Measurements from ENCODE around the gene CCHCR1.
"Not testable (repeated sequence)": the region's sequence is repeated elsewhere in the genome, so short reads cannot be mapped to it uniquely, and the experiment has no call there.

Gene CCHCR1

DNA sequence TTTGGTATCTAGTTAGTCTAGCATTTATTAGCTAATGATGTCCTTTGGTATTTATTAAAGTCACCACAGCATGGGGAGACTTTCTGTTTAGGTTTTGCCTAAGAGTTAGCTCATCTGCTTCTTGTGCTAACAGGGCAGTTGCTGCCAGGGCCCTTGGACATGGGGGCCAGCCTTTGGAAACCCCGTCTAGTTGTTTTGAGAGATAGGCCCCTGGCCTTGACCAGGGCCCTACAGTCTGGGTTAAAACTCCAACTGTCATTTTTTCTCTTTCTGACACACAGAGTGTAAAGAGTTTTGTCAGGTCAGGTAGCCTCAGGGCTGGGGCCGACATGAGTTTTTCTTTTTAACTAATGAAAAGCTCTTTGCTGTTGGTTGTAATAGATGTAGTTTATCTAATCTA, 25.7 kb upstream of the CCHCR1 start:
- not testable (repeated sequence) for DNase-seq (ENCODE audit: low read depth in 2 of 3, low spot score in 1 of 3)

DNA sequence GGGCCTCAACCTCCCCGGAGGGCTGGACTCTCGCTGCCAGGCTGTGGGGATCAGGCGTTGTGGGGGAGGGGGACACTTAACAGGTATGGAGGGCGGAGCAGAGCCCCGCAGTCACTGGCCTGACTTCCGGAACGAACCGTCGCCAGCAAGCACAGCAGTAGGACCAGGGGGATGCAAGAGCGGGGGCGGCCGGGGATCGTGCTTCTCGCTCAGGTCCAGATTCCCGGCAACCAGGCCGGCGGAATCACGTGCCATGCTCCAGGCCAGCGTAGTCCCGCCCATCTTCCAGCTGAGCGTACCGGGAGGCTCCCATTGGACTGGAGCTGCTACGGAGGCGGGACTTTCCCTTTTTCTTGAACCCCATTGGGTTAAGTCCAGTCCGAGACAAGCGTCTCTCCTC, 22.9 kb upstream of the CCHCR1 start:
- peak in 1 of 3 donors; percentile 72 for DNase-seq (ENCODE audit: low read depth in 2 of 3, low spot score in 1 of 3)

DNA sequence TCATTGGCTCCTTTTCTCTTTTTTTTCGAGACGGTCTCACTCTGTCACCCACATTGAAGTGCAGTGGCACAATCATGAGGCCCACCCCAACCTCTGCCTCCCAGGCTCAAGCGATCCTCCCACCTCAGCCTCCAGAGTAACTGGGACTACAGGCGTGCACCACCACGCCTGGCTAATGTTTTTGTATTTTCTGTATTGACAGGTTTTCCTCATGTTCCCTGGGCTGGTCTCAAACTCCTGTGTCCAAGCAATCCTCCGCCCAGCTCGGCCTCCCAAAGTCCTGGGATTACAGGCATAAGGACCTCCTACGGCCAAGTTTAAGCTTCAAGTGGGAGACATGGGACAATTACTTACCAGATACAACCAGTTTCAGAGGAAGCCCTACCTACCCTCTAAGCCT, 22.3 kb upstream of the CCHCR1 start:
- DNase-seq (ENCODE audit: low read depth in 2 of 3, low spot score in 1 of 3) = no peak

GRCh38 chr6:31179042-31179386, 21.4 kb upstream of the CCHCR1 start:
- no peak for DNase-seq (ENCODE audit: low read depth in 2 of 3, low spot score in 1 of 3)

- no peak for DNase-seq (ENCODE audit: low read depth in 2 of 3, low spot score in 1 of 3)
Observed at GRCh38 chr6:31178143-31179041, 20.8 kb upstream of the CCHCR1 start.

GRCh38 chr6:31175971-31176370, 18.4 kb upstream of the CCHCR1 start:
- no peak for DNase-seq (ENCODE audit: low read depth in 2 of 3, low spot score in 1 of 3)

DNA sequence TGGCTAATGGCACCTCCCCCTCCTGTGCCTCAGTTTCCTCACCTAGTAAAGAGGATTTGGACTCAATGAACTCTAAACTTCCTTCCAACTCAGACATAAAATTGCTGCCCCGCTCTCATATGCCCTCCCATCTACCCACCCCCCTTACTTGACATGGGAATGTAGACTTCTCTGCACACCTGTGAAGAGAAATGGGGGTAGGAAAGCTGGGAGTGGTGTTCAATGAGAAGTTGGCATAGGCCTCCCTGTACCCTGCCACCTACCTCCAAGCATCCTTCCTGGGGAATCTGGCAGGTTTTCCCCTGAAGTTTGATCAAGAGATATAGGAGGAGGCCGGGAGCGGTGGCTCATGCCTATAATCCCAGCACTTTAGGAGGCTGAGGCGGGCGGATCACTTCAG, 16.8 kb upstream of the CCHCR1 start:
- no peak for DNase-seq (ENCODE audit: low read depth in 2 of 3, low spot score in 1 of 3)

- DNase-seq (ENCODE audit: low read depth in 2 of 3, low spot score in 1 of 3) = no peak
Observed at GRCh38 chr6:31173406-31173805, 15.8 kb upstream of the CCHCR1 start.

- no peak for DNase-seq (ENCODE audit: low read depth in 2 of 3, low spot score in 1 of 3)
Observed at GRCh38 chr6:31172973-31173384, 15.4 kb upstream of the CCHCR1 start.

GRCh38 chr6:31171931-31172905, 14.6 kb upstream of the CCHCR1 start:
- DNase-seq (ENCODE audit: low read depth in 2 of 3, low spot score in 1 of 3) = no peak

DNA sequence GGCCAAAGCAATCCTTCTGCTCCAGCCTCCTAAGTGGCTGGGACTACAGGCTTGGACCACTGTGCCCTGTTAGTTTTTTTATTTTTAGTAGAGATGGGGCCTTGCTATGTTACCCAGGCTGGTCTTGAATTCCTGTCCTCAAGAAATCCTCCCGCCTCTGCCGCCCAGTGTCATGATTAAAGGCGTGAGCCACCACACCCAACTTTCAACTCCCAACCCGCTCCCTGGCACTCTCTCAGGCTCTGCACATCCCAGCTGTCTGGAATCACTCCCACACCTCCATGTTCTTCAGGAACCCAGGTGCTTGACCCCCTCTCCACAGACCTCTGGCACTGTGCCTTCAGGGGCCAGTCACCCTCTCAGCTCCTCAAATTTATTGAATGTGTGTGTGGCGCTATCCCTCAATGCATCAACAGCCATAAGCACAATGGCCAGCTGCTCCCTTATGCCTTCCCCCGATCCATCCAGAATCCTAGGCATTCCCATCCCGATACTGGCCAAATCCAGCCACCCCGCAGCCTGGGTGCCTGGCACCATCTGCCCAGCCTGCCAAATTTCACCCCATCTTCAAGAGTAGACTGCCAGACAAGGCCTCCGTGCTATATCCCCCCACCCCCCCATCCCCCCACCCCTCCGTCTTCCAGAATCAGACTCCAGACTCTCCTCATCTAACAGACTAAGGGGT, 13.5 kb upstream of the CCHCR1 start:
- no peak for DNase-seq (ENCODE audit: low read depth in 2 of 3, low spot score in 1 of 3)

DNA sequence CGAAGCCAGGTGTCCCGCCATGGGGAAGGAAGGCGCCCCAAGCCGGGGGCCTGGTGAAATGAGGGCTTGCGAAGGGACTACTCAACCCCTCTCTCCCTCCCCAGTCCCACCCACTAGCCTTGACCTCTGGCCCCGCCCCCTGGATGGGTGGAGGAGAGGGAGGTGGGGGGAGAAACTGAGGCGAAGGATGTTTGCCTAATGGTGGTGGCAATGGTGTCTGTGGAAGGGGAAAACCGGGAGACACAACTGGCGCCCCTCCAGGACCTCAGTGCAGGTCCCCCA, 12.9 kb upstream of the CCHCR1 start, which contains the start of gene POU5F1:
POU5F1 (minus strand) TSS at position 83 of the 282 bp plus-strand sequence; CDS start at position 21, 62 bp downstream.
- DNase-seq (ENCODE audit: low read depth in 2 of 3, low spot score in 1 of 3) = no peak

DNA sequence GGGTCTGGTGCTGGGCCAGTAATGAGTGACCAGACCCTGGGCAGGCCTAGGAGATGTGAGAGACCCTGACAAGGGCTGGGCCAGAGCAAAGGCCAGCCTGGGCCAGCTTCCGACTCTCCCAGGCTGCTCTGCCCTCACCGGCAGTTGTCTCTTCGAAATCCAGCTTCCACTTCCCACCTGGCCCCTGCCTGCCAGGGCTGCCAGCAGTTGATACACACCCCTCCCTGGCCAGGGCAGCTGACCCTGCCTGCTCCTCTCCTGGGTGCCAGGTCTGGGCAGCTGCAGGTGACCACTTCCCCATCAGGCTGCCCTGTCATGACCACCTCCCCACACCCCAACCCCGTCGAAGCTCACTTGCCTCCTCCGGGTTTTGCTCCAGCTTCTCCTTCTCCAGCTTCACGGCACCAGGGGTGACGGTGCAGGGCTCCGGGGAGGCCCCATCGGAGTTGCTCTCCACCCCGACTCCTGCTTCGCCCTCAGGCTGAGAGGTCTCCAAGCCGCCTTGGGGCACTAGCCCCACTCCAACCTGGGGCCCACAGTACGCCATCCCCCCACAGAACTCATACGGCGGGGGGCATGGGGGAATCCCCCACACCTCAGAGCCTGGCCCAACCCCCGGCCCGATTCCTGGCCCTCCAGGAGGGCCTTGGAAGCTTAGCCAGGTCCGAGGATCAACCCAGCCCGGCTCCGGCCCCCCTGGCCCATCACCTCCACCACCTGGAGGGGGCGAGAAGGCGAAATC, 12.4 kb upstream of the CCHCR1 start:
- not testable (repeated sequence) for DNase-seq (ENCODE audit: low read depth in 2 of 3, low spot score in 1 of 3)

- DNase-seq (ENCODE audit: low read depth in 2 of 3, low spot score in 1 of 3) = no peak
Observed at GRCh38 chr6:31169123-31169857, 11.7 kb upstream of the CCHCR1 start.

DNA sequence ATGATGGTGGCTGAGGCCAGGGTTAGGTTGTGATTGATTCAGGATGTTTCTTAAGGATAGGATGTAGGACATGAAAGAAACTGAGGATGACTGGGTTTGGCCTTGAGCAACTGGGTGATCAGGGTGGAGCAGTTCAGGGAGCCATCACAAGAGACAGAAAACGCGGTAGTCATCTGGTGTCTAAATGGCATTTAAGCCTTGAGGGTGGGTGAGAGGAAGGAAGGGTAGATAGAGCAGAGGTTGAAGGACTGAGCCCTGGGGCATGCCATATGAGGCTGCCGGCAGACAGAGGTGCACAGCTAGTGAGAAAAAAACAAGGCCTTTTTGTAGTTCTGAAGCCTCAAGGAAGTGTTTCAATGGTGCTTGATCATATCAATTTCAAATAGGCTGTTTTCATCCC, 11.0 kb upstream of the CCHCR1 start:
- no peak for DNase-seq (ENCODE audit: low read depth in 2 of 3, low spot score in 1 of 3)

DNA sequence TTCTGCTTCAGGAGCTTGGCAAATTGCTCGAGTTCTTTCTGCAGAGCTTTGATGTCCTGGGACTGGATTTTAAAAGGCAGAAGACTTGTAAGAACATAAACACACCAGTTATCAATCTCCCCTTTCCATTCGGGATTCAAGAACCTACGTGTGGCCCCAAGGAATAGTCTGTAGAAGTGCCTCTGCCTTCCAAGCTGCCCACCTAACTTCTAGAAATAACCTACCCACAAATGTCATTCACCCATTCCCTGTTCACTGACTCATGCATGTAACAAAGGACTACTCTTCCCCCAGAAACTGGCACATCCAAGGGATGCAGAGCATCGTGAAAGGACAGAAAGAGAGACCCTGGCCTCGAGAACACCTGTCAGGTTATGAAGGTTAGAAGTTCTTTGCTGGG, 8.4 kb upstream of the CCHCR1 start:
- DNase-seq (ENCODE audit: low read depth in 2 of 3, low spot score in 1 of 3) = no peak

DNA sequence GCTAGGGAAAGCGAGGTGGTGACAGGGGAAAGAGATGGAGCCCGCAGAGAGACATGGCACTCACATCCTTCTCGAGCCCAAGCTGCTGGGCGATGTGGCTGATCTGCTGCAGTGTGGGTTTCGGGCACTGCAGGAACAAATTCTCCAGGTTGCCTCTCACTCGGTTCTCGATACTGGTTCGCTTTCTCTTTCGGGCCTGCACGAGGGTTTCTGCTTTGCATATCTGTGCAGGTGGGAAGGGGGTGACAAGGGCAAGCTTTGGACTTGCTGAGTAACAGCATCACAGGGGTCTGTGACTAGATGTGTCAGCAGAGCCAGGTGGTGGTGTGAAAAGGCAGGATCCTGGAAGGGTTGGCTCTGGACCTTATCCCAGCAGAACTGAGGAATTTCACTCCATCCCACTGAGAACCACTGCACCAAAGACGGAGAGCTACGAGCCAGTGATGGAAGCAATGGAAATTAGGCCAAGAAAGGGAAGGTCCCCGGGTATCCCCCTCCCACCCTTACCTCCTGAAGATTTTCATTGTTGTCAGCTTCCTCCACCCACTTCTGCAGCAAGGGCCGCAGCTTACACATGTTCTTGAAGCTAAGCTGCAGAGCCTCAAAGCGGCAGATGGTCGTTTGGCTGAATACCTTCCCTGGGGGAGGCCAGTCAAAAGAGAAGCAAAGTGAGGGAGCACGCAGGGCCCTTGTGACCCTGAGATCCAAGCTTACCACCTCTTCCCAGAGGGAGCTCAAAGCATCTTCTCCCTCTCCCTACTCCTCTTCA, 7.6 kb upstream of the CCHCR1 start:
- not testable (repeated sequence) for DNase-seq (ENCODE audit: low read depth in 2 of 3, low spot score in 1 of 3)

GRCh38 chr6:31164475-31165063, 7.0 kb upstream of the CCHCR1 start:
- DNase-seq (ENCODE audit: low read depth in 2 of 3, low spot score in 1 of 3) = not testable (repeated sequence)

GRCh38 chr6:31163922-31164321, 6.3 kb upstream of the CCHCR1 start:
- DNase-seq (ENCODE audit: low read depth in 2 of 3, low spot score in 1 of 3) = no peak

Data from stimulated activated CD4-positive, alpha-beta T cell treated with anti-CD3 and anti-CD28 coated beads, Interleukin-12 subunit alpha, Interleukin-12 subunit beta, amount 100 ng/mL, for 48 hours (primary cell).